Trophoblast cell (in vitro differentiated cells and primary cell): ENCODE data around the gene PMEPA1.

ENCODE experiments used
- DNase-seq, 2 donors: peaks; one replicate each; pipeline ENCODE4 v3.0.0-alpha.2; 2016
- H2AFZ ChIP-seq: 2 replicates; pipeline ENCODE4 v1.6.1; 2013; ENCODE audit warnings: low read length, moderate library complexity, mild to moderate bottlenecking; ENCODE audit not compliant: insufficient read depth, poor library complexity
- H2AK5ac ChIP-seq: 2 replicates; pipeline ENCODE4 v1.6.1; 2013; ENCODE audit warnings: mild to moderate bottlenecking, low read length
- H2BK120ac ChIP-seq: 2 replicates; pipeline ENCODE4 v1.6.1; 2013; ENCODE audit warnings: low read length, mild to moderate bottlenecking, moderate library complexity; ENCODE audit not compliant: insufficient read depth, poor library complexity
- H2BK12ac ChIP-seq: 2 replicates; pipeline ENCODE4 v1.6.1; 2013; ENCODE audit warnings: mild to moderate bottlenecking, low read length, moderate library complexity
- H2BK5ac ChIP-seq: 2 replicates; pipeline ENCODE4 v1.6.1; 2013; ENCODE audit warnings: low read length, low read depth, moderate library complexity, mild to moderate bottlenecking; ENCODE audit not compliant: poor library complexity
- H3K14ac ChIP-seq: 2 replicates; pipeline ENCODE4 v1.6.1; 2013; ENCODE audit warnings: mild to moderate bottlenecking, low read length
- H3K18ac ChIP-seq: 2 replicates; pipeline ENCODE4 v1.6.1; 2013; ENCODE audit warnings: mild to moderate bottlenecking, low read length
- H3K23ac ChIP-seq: 2 replicates; pipeline ENCODE4 v1.6.1; 2013; ENCODE audit warnings: low read length
- H3K27ac ChIP-seq: 2 replicates; pipeline ENCODE4 v1.5.1; 2013; ENCODE audit warnings: low read depth, mild to moderate bottlenecking, inconsistent platforms, low read length, moderate library complexity
- H3K27me3 ChIP-seq: 2 replicates; pipeline ENCODE4 v1.6.1; 2013; ENCODE audit warnings: inconsistent platforms, mild to moderate bottlenecking, low read length, moderate library complexity; ENCODE audit not compliant: insufficient read depth
- H3K36me3 ChIP-seq, 2 experiments: 1 replicate in 1 of 2; 2 replicates in 1 of 2; pipeline ENCODE4 v1.6.1; 2013; ENCODE audit warnings: low read length in 2 of 2, mild to moderate bottlenecking in 2 of 2, moderate library complexity in 1 of 2; ENCODE audit not compliant: insufficient read depth in 2 of 2, control insufficient read depth in 1 of 2
- H3K4ac ChIP-seq: 2 replicates; pipeline ENCODE4 v1.6.1; 2013; ENCODE audit warnings: low read depth, mild to moderate bottlenecking, low read length, moderate library complexity
- H3K4me1 ChIP-seq, 2 experiments: 1 replicate in 1 of 2; 2 replicates in 1 of 2; pipeline ENCODE4 v1.6.1; 2013; ENCODE audit warnings: low read length in 2 of 2, mild to moderate bottlenecking in 2 of 2, moderate library complexity in 1 of 2; ENCODE audit not compliant: insufficient read depth in 2 of 2, control insufficient read depth in 1 of 2
- H3K4me2 ChIP-seq: 2 replicates; pipeline ENCODE4 v1.6.1; 2013; ENCODE audit warnings: inconsistent platforms, mild to moderate bottlenecking, low read length, moderate library complexity
- H3K4me3 ChIP-seq: 2 replicates; pipeline ENCODE4 v1.5.1; 2013; ENCODE audit warnings: mild to moderate bottlenecking, low read depth, low read length, inconsistent platforms
- H3K79me1 ChIP-seq: one replicate; pipeline ENCODE4 v1.6.1; 2013; ENCODE audit warnings: low read length
- H3K79me2 ChIP-seq: 2 replicates; pipeline ENCODE4 v1.6.1; 2013; ENCODE audit warnings: low read length, mild to moderate bottlenecking; ENCODE audit not compliant: control insufficient read depth, insufficient read depth, poor library complexity
- H3K9ac ChIP-seq: 2 replicates; pipeline ENCODE4 v1.6.1; 2013; ENCODE audit warnings: mild to moderate bottlenecking, low read length
- H3K9me3 ChIP-seq: 2 replicates; pipeline ENCODE4 v1.6.1; 2013; ENCODE audit warnings: low read depth, mild to moderate bottlenecking, control low read depth, inconsistent platforms, low read length; ENCODE audit not compliant: insufficient read depth
- H4K12ac ChIP-seq: 2 replicates; pipeline ENCODE4 v1.6.1; 2013; ENCODE audit warnings: low read depth, mild to moderate bottlenecking, low read length, moderate library complexity
- H4K8ac ChIP-seq: 2 replicates; pipeline ENCODE4 v1.6.1; 2013; ENCODE audit warnings: low read depth, mild to moderate bottlenecking, low read length, moderate library complexity
- H4K91ac ChIP-seq: one replicate; pipeline ENCODE4 v1.6.1; 2013; ENCODE audit warnings: low read depth, mild to moderate bottlenecking, low read length, moderate library complexity
- WGBS: extraction: QIAGEN DNeasy Blood & Tissue Kit; methylation state at CpG from one replicate; pipeline ENCODE4 v1.1.7; 2013; ENCODE audit warnings: missing lambda C conversion rate; ENCODE audit not compliant: insufficient read length, insufficient coverage; ENCODE audit errors: extremely low coverage; 5-methylcytosine and 5-hydroxymethylcytosine counted together

PMEPA1 gene

DNA sequence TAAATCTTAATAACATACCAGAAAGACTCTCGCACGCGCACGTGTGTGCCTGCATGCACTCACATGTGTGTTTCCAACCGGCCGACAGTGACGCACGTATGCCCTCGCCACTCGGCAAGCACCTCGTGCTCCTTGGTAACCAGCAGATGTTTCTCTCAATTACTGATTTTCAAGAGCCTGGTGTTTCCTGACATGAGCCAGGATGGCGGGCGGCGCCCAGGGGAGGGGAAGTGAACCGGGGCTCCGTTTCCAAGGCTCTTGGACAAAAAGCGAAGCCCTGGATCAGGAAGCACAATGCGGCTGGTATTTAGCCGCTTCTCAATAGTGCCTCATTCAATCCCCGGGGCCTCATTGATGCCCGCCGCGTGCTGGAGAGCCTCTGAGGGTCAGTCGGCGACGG lies 37.7 kb downstream of the PMEPA1 start:
- no peak overlapping the region for H2BK120ac ChIP-seq
- H3K4me2 ChIP-seq, result no peak overlapping the region
- no peak overlapping the region for H3K9ac ChIP-seq
- H3K27me3 ChIP-seq, result no peaks in the 10 kb centered on the region
- H2AFZ ChIP-seq, result no peak overlapping the region
- H3K4ac ChIP-seq, result no peak overlapping the region
- H4K8ac ChIP-seq, result no peak overlapping the region
- H3K4me3 ChIP-seq, result no peak overlapping the region
- no CpG with 5 or more reads among the region's 26 CpGs for WGBS
- H3K79me2 ChIP-seq, result peaks cover 9% of the 10 kb centered on the region
- no peak overlapping the region for H3K18ac ChIP-seq
- H3K27ac ChIP-seq, result no peak overlapping the region
- no peak overlapping the region for H2BK12ac ChIP-seq
- no peak overlapping the region for H3K14ac ChIP-seq
- H3K79me1 ChIP-seq, result no peaks in the 10 kb centered on the region
- H4K12ac ChIP-seq, result no peak overlapping the region
- no peak overlapping the region for H3K23ac ChIP-seq
- H3K4me1 ChIP-seq, result peaks cover 0 to 14% of the 10 kb centered on the region in 2 experiments
- H2BK5ac ChIP-seq, result no peak overlapping the region
- no peak overlapping the region for H4K91ac ChIP-seq
- DNase-seq, result peak in 1 of 2 donors; percentile 53
- peaks cover 3% of the 10 kb centered on the region for H3K9me3 ChIP-seq
- H3K36me3 ChIP-seq, result peaks cover 21 to 23% of the 10 kb centered on the region in 2 experiments
- no peak overlapping the region for H2AK5ac ChIP-seq

- WGBS, result no CpG with 5 or more reads among the region's 4 CpGs
- peaks cover 3% of the 10 kb centered on the region for H3K9me3 ChIP-seq
- H3K36me3 ChIP-seq, result peaks cover 23% of the 10 kb centered on the region in 2 experiments
- no peak overlapping the region for H2AK5ac ChIP-seq
- H3K79me2 ChIP-seq, result peaks cover 9% of the 10 kb centered on the region
- no peak overlapping the region for H2AFZ ChIP-seq
- H3K27ac ChIP-seq, result no peak overlapping the region
- peaks cover 0 to 13% of the 10 kb centered on the region in 2 experiments for H3K4me1 ChIP-seq
- no peak overlapping the region for H2BK5ac ChIP-seq
- no peak overlapping the region for H4K91ac ChIP-seq
- H3K4ac ChIP-seq, result no peak overlapping the region
- no peak overlapping the region for H2BK12ac ChIP-seq
- no peaks in the 10 kb centered on the region for H3K79me1 ChIP-seq
- H3K4me2 ChIP-seq, result no peak overlapping the region
- H4K8ac ChIP-seq, result no peak overlapping the region
- H3K27me3 ChIP-seq, result no peaks in the 10 kb centered on the region
- H4K12ac ChIP-seq, result no peak overlapping the region
- no peak overlapping the region for H3K18ac ChIP-seq
- no peak overlapping the region for H3K9ac ChIP-seq
- peak in 1 of 2 donors; percentile 42 for DNase-seq
- H3K14ac ChIP-seq, result no peak overlapping the region
- no peak overlapping the region for H3K4me3 ChIP-seq
- no peak overlapping the region for H2BK120ac ChIP-seq
- no peak overlapping the region for H3K23ac ChIP-seq
Observed at GRCh38 chr20:57671662-57672061, 38.2 kb downstream of the PMEPA1 start.

DNA sequence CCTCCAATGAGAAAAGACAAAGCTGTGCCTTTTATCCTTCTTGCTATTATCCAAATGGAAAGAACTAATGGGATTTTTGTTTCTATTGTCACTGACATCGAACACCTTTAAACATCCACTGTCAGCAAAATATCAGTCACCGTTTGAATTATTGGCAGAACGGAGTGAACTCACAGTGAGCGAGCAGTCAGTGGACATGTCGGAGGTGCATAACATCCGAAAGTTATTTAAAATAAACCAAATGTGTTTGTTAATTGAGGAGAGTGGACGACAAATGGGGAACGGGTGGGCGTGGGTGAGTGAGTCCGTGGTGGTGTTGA lies 38.8 kb downstream of the PMEPA1 start:
- peaks cover 27% of the 10 kb centered on the region in 2 experiments for H3K36me3 ChIP-seq
- H3K79me1 ChIP-seq, result no peaks in the 10 kb centered on the region
- no peak overlapping the region for H4K8ac ChIP-seq
- no peak overlapping the region for H3K4me3 ChIP-seq
- H3K79me2 ChIP-seq, result peaks cover 12% of the 10 kb centered on the region
- no peak for DNase-seq
- no peak overlapping the region for H4K12ac ChIP-seq
- H3K27me3 ChIP-seq, result no peaks in the 10 kb centered on the region
- peaks cover 0 to 12% of the 10 kb centered on the region in 2 experiments for H3K4me1 ChIP-seq
- peaks cover 2% of the 10 kb centered on the region for H3K9me3 ChIP-seq
- no peak overlapping the region for H2AFZ ChIP-seq
- no peak overlapping the region for H2AK5ac ChIP-seq
- no peak overlapping the region for H3K27ac ChIP-seq
- H3K4me2 ChIP-seq, result no peak overlapping the region
- no peak overlapping the region for H2BK12ac ChIP-seq
- H2BK120ac ChIP-seq, result no peak overlapping the region
- no peak overlapping the region for H3K4ac ChIP-seq
- H3K14ac ChIP-seq, result no peak overlapping the region
- WGBS, result 100% methylated on average over 3 of the region's 10 CpGs
- H3K9ac ChIP-seq, result no peak overlapping the region
- no peak overlapping the region for H3K18ac ChIP-seq
- no peak overlapping the region for H4K91ac ChIP-seq
- no peak overlapping the region for H2BK5ac ChIP-seq
- H3K23ac ChIP-seq, result no peak overlapping the region

GRCh38 chr20:57670288-57671071 lies 39.3 kb downstream of the PMEPA1 start:
- H3K36me3 ChIP-seq, result peaks cover 24 to 26% of the 10 kb centered on the region in 2 experiments

More at GRCh38 chr20:57670288-57671071, 39.3 kb downstream of the PMEPA1 start:
- DNase-seq, result no peak
- Histone ChIP-seq H3K9ac (no peak overlapping the region), H3K9me3 (no peaks in the 10 kb centered on the region), H2BK5ac (no peak overlapping the region), H3K4ac (peak overlapping the region; percentile 71), H3K18ac (peak overlapping the region; percentile 32), H3K79me2 (peaks cover 11% of the 10 kb centered on the region), H4K8ac (no peak overlapping the region), H3K79me1 (no peaks in the 10 kb centered on the region), H2AK5ac (no peak overlapping the region), H3K4me2 (no peak overlapping the region), H2BK120ac (no peak overlapping the region), H3K27ac (no peak overlapping the region), H2AFZ (no peak overlapping the region), H2BK12ac (no peak overlapping the region), H3K23ac (no peak overlapping the region), H3K27me3 (no peaks in the 10 kb centered on the region), H3K4me3 (no peak overlapping the region), H4K12ac (no peak overlapping the region), H4K91ac (no peak overlapping the region), H3K14ac (no peak overlapping the region), H3K4me1 (peaks cover 0 to 11% of the 10 kb centered on the region in 2 experiments)
- no CpG with 5 or more reads among the region's 21 CpGs for WGBS
